Epithelial cell of proximal tubule (primary cell): Measurements from ENCODE around the gene SLC51A. TPM values are rescaled to one million over a fixed set of nuclear protein-coding genes. Genes with fewer than 3 reads are reported as not detected.

Experiments used
- DNase-seq: peaks from one replicate; pipeline ENCODE4 v3.0.0-alpha.2; 2011; ENCODE audit warnings: low read depth
- H3K4me3 ChIP-seq: 2 replicates; pipeline ENCODE4 v1.5.1; 2011; ENCODE audit warnings: low read depth, mild to moderate bottlenecking, low read length
- CTCF ChIP-seq: conservative IDR thresholded peaks from 2 replicates; pipeline ENCODE4 v1.5.1; 2012; ENCODE audit warnings: low read depth, mild to moderate bottlenecking, low read length
- total RNA-seq: library from RNA; depleted of rRNA; stranded (reverse); fragments of >200 nt; gene quantifications from 2 replicates; pipeline ENCODE4 v1.2.3, GENCODE V29; 2015

SLC51A gene
- total RNA-seq, 1 donor from 2014 or later = 0.12 TPM

GRCh38 chr3:196210673-196211556, 5.4 kb upstream of the SLC51A start, which contains the start of gene ZDHHC19:
ZDHHC19 (minus strand) TSS chr3:196211400; CDS start chr3:196211315, 85 bp downstream.
- DNase-seq = no peak
- TF ChIP-seq CTCF = no peak
- no peak within 1 kb of the TSS for H3K4me3 ChIP-seq

GRCh38 chr3:196214783-196215441, 1.4 kb upstream of the SLC51A start:
- DNase-seq = peak; percentile 36
- TF ChIP-seq CTCF = no peak
- H3K4me3 ChIP-seq = no peak overlapping the region

GRCh38 chr3:196215493-196216020, 777 bp upstream of the SLC51A start:
- no peak overlapping the region for H3K4me3 ChIP-seq
- no peak for DNase-seq
- TF ChIP-seq CTCF = no peak

- no peak for DNase-seq
- H3K4me3 ChIP-seq = no peak overlapping the region
- no peak for TF ChIP-seq CTCF
Measured at GRCh38 chr3:196216681-196217211, 412 bp downstream of the SLC51A start.

- no peak overlapping the region for H3K4me3 ChIP-seq
- no peak for TF ChIP-seq CTCF
- no peak for DNase-seq
Measured at GRCh38 chr3:196217307-196218154, 1.2 kb downstream of the SLC51A start.

- no peak for DNase-seq
- no peak for TF ChIP-seq CTCF
- no peak overlapping the region for H3K4me3 ChIP-seq
Measured at GRCh38 chr3:196218155-196218712, 1.9 kb downstream of the SLC51A start.
